B cell (primary cell): ENCODE measurements around the gene CDYL.

Experiments
- EZH2 ChIP-seq: IDR thresholded peaks from 2 replicates; pipeline ENCODE4 v1.6.1; 2012; ENCODE audit warnings: borderline replicate concordance, low read depth, mild to moderate bottlenecking, moderate library complexity, low read length; ENCODE audit not compliant: insufficient read depth, poor library complexity, severe bottlenecking
- TF ChIP-seq, protein P1 (sequence below): fragments of 200-600 bp; IDR thresholded peaks from one replicate; pipeline ENCODE4 v1.8.0; 2022; ENCODE audit warnings: antibody characterized with exemption, mild to moderate bottlenecking

DNA sequence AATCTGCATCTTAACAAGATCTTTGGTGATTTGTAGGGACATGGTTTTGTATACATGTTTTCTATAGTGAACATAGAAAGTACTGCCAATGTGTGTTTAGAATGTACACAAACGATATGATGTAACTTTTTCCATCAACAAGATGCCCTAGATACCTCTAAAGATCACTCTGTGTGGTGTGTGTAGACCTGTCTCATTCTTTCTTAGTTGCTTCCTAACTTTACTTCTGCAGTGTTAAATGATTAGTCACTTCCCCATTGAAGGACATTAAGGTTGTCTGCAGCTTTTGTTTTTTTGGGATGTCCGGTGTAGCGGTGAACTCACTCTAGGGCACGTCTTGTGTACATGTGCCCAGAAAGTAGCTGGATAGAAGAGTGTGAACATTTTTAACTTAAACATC is 35.9 kb downstream of the CDYL start:
- no peak for TF ChIP-seq EZH2
- TF ChIP-seq, protein P1, sequence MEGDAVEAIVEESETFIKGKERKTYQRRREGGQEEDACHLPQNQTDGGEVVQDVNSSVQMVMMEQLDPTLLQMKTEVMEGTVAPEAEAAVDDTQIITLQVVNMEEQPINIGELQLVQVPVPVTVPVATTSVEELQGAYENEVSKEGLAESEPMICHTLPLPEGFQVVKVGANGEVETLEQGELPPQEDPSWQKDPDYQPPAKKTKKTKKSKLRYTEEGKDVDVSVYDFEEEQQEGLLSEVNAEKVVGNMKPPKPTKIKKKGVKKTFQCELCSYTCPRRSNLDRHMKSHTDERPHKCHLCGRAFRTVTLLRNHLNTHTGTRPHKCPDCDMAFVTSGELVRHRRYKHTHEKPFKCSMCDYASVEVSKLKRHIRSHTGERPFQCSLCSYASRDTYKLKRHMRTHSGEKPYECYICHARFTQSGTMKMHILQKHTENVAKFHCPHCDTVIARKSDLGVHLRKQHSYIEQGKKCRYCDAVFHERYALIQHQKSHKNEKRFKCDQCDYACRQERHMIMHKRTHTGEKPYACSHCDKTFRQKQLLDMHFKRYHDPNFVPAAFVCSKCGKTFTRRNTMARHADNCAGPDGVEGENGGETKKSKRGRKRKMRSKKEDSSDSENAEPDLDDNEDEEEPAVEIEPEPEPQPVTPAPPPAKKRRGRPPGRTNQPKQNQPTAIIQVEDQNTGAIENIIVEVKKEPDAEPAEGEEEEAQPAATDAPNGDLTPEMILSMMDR, result no peak
